Panc1 (cell line): ENCODE measurements around the gene HBEGF. TPM values are rescaled to one million over a fixed set of nuclear protein-coding genes. Genes with fewer than 3 reads are reported as not detected.

Experiments used
- ATAC-seq: fragments of 200-7000 bp; cut with Tn5 transposase; 2 replicates; pipeline ENCODE4 v1.9.1; 2020; ENCODE audit warnings: mild to moderate bottlenecking, moderate library complexity
- BruUV-seq: library from RNA; stranded (reverse); fragments of 400-500 nt; replicated peaks from 2 replicates; lab custom pipeline; 2021; lab: Mats Ljungman, UMichigan
- CTCF ChIA-PET: fragments of 300-600 bp; sonication (Branson Sonifier 250); formaldehyde crosslinking; loops from one replicate; lab custom pipeline; 2022; ENCODE audit warnings: antibody characterized with exemption; lab: Charles Lee
- POLR2A ChIA-PET: fragments of 300-600 bp; sonication (Branson Sonifier 250); formaldehyde crosslinking; loops from one replicate; lab custom pipeline; 2022; ENCODE audit warnings: antibody characterized with exemption; lab: Charles Lee
- DNase-seq: peaks from one replicate; pipeline ENCODE4 v3.0.0-alpha.2; 2010; ENCODE audit warnings: low read depth, low spot score
- H3K27ac ChIP-seq: 2 replicates; pipeline ENCODE4 v1.5.1; 2011; ENCODE audit warnings: mild to moderate bottlenecking, low read length, inconsistent platforms
- H3K27me3 ChIP-seq: fragments of 200-500 bp; sonication (Bioruptor generic); 2 replicates; pipeline ENCODE4 v1.6.0; 2014; ENCODE audit warnings: low read length, inconsistent platforms; ENCODE audit not compliant: control insufficient read depth, insufficient read depth
- H3K36me3 ChIP-seq: fragments of 200-500 bp; sonication (Bioruptor generic); 2 replicates; pipeline ENCODE4 v1.5.1; 2014; ENCODE audit warnings: inconsistent platforms, mild to moderate bottlenecking, low read length, moderate library complexity; ENCODE audit not compliant: control insufficient read depth, insufficient read depth
- H3K4me1 ChIP-seq: 2 replicates; pipeline ENCODE4 v1.5.1; 2011; ENCODE audit warnings: inconsistent platforms, mild to moderate bottlenecking, low read length, moderate library complexity; ENCODE audit not compliant: control insufficient read depth, insufficient read depth
- H3K4me3 ChIP-seq, 2 experiments: 2 replicates each; pipeline ENCODE4 v1.5.1; 2011 to 2012; ENCODE audit warnings: low read depth in 2 of 2, low read length in 2 of 2, mild to moderate bottlenecking in 2 of 2, inconsistent platforms in 1 of 2, moderate library complexity in 1 of 2
- H3K9me3 ChIP-seq: fragments of 200-500 bp; sonication (Bioruptor generic); 2 replicates; pipeline ENCODE4 v1.5.1; 2014; ENCODE audit warnings: low read depth, mild to moderate bottlenecking, inconsistent platforms, low read length, moderate library complexity; ENCODE audit not compliant: control insufficient read depth, insufficient read depth
- CTCF ChIP-seq: fragments of 450-650 bp; IDR thresholded peaks from 2 replicates; pipeline ENCODE4 v1.5.1; 2017; ENCODE audit warnings: mild to moderate bottlenecking
- POLR2AphosphoS5 ChIP-seq: IDR thresholded peaks from 2 replicates; pipeline ENCODE4 v1.6.1; 2012; ENCODE audit warnings: mild to moderate bottlenecking, low read depth, low read length, moderate library complexity
- SIN3A ChIP-seq: IDR thresholded peaks from 2 replicates; pipeline ENCODE4 v1.6.1; 2012; ENCODE audit warnings: low read depth, mild to moderate bottlenecking, low read length, moderate library complexity, borderline replicate concordance; ENCODE audit not compliant: insufficient read depth
- TCF7L2 ChIP-seq: IDR thresholded peaks from 2 replicates; pipeline ENCODE4 v1.6.1; 2011; ENCODE audit warnings: mild to moderate bottlenecking, low read depth, low read length, inconsistent platforms
- in situ Hi-C: cut with HindIII; loops from 2 replicates; pipeline ENCODE4 v1.10.0; 2016; ENCODE audit warnings: low sequenced_read_pairs, low pct_unique_long_range_greater_than_20kb
- intact Hi-C: fragments of 100-400 bp; cut with micrococcal nuclease; formaldehyde crosslinking; loops from one replicate; pipeline ENCODE4 v1.10.0; 2022; ENCODE audit not compliant: unreplicated experiment
- total RNA-seq: library from RNA; stranded (reverse); gene quantifications from one replicate; pipeline ENCODE4 v1.2.1, GENCODE V29; 2021; ENCODE audit not compliant: unreplicated experiment
- TF ChIP-seq, protein P1 (sequence below), 2 experiments: IDR thresholded peaks; 2 replicates each; pipeline ENCODE4 v1.6.1; 2011 to 2012; ENCODE audit warnings: low read depth in 2 of 2, control low read depth in 1 of 2, low read length in 1 of 2, mild to moderate bottlenecking in 1 of 2, moderate library complexity in 1 of 2; ENCODE audit not compliant: insufficient read depth in 1 of 2

Gene HBEGF
- total RNA-seq, 1 experiment from 2014 or later, result 5.0 TPM

- Histone ChIP-seq H3K9me3 (no peaks in the 10 kb centered on the region), H3K27me3 (no peaks in the 10 kb centered on the region), H3K4me1 (peaks cover 3% of the 10 kb centered on the region; the same call in 1 of the 2 replicates), H3K36me3 (no peaks in the 10 kb centered on the region), H3K27ac (no peak overlapping the region), H3K4me3 (no peak overlapping the region)
- in situ Hi-C loops (no loop called here), intact Hi-C loops (no loop called here)
- DNase-seq (no peak), ATAC-seq (no peak)
- ChIA-PET POLR2A (interaction anchor here (0.7 kb wide), 1 partner anchor 391 kb away, joined by 3 read pairs; no protein-coding TSS in a partner anchor), CTCF (interaction anchor here (1.4 kb wide), 1 partner anchor 8 kb away, joined by 4 read pairs; no protein-coding TSS in a partner anchor)
- TF ChIP-seq POLR2AphosphoS5, result no peak
- no peak for TF ChIP-seq SIN3A
- BruUV-seq, result no TSS peak
These were observed 25.2 kb upstream of the HBEGF start for GRCh38 chr5:140371356-140372151.

DNA sequence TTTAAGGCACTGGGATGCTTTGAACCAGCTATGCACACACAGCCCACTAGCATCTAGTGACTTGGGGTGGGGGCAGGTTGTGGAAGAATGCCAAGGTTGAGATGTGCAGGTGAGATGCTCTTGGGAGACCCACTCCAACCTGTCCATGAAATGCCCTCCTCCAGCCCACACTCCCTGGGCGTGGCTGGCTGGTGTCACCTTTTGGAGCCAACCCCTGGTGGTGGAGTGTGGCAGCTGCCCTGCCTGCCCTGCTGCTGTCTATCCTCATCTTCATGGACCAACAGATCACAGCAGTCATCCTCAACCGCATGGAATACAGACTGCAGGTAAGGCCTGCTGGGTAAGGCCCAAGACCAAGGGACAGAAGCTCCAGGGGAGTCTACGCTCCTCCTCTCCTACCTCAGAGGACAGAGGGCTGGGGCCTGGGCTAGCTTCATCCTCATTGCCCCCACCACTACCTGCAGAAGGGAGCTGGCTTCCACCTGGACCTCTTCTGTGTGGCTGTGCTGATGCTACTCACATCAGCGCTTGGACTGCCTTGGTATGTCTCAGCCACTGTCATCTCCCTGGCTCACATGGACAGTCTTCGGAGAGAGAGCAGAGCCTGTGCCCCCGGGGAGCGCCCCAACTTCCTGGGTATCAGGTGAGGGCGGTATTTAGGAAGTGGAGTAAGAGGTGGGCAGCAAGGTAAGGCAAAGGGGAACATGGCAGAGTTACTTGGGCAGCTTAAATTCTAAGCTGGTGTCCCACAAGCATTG is 21.0 kb upstream of the HBEGF start:
- in situ Hi-C loops (no loop called here), intact Hi-C loops (no loop called here)
- POLR2A ChIA-PET, result no interaction called here
- TF ChIP-seq POLR2AphosphoS5 (no peak), CTCF (no peak), SIN3A (no peak), TCF7L2 (no peak)
- TF ChIP-seq, protein P1, sequence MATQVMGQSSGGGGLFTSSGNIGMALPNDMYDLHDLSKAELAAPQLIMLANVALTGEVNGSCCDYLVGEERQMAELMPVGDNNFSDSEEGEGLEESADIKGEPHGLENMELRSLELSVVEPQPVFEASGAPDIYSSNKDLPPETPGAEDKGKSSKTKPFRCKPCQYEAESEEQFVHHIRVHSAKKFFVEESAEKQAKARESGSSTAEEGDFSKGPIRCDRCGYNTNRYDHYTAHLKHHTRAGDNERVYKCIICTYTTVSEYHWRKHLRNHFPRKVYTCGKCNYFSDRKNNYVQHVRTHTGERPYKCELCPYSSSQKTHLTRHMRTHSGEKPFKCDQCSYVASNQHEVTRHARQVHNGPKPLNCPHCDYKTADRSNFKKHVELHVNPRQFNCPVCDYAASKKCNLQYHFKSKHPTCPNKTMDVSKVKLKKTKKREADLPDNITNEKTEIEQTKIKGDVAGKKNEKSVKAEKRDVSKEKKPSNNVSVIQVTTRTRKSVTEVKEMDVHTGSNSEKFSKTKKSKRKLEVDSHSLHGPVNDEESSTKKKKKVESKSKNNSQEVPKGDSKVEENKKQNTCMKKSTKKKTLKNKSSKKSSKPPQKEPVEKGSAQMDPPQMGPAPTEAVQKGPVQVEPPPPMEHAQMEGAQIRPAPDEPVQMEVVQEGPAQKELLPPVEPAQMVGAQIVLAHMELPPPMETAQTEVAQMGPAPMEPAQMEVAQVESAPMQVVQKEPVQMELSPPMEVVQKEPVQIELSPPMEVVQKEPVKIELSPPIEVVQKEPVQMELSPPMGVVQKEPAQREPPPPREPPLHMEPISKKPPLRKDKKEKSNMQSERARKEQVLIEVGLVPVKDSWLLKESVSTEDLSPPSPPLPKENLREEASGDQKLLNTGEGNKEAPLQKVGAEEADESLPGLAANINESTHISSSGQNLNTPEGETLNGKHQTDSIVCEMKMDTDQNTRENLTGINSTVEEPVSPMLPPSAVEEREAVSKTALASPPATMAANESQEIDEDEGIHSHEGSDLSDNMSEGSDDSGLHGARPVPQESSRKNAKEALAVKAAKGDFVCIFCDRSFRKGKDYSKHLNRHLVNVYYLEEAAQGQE (IDR thresholded peaks at IDR 0.05; ENCODE audit: insufficient read depth in 1 of 2, low read depth in 2 of 2, low read length in 1 of 2), result no peak
- DNase-seq (no peak), ATAC-seq (no peak)
- Histone ChIP-seq H3K4me1 (no peaks in the 10 kb centered on the region), H3K36me3 (no peaks in the 10 kb centered on the region), H3K27me3 (no peaks in the 10 kb centered on the region), H3K4me3 (no peak overlapping the region), H3K27ac (no peak overlapping the region), H3K9me3 (no peaks in the 10 kb centered on the region)
- CTCF ChIA-PET, result interaction anchor here (0.6 kb wide), 1 partner anchor 209 kb away, joined by 3 read pairs; no protein-coding TSS in a partner anchor
- BruUV-seq, result no TSS peak
